ENCODE measurements around the gene COMMD7.

GRCh38 chr20:32672394-32672981, 70.8 kb downstream of the COMMD7 start:
- TF ChIP-seq POLR2A (IDR thresholded peaks at IDR 0.05) = no peak
- no peak for TF ChIP-seq CTCF (IDR thresholded peaks at IDR 0.05)
